Stimulated activated CD4-positive, alpha-beta T cell treated with anti-CD3 and anti-CD28 coated beads, TNF-alpha, amount 100 ng/mL, for 1 hour (primary cell): ENCODE data around the gene POLR2M.

Experiments
- DNase-seq, 3 donors: peaks; one replicate each; pipeline ENCODE4 v3.0.0-alpha.2; 2020; ENCODE audit warnings: low read depth in 3 of 3, low spot score in 1 of 3

The POLR2M gene

GRCh38 chr15:57706405-57707209, at the start of gene POLR2M:
POLR2M (plus strand) TSS chr15:57706714; CDS start chr15:57706843, 129 bp downstream.
- peak; percentile 68 to 72 (median 70) for DNase-seq

- no peak for DNase-seq
These were observed 48.9 kb upstream of the POLR2M start for GRCh38 chr15:57657619-57658018.

DNA sequence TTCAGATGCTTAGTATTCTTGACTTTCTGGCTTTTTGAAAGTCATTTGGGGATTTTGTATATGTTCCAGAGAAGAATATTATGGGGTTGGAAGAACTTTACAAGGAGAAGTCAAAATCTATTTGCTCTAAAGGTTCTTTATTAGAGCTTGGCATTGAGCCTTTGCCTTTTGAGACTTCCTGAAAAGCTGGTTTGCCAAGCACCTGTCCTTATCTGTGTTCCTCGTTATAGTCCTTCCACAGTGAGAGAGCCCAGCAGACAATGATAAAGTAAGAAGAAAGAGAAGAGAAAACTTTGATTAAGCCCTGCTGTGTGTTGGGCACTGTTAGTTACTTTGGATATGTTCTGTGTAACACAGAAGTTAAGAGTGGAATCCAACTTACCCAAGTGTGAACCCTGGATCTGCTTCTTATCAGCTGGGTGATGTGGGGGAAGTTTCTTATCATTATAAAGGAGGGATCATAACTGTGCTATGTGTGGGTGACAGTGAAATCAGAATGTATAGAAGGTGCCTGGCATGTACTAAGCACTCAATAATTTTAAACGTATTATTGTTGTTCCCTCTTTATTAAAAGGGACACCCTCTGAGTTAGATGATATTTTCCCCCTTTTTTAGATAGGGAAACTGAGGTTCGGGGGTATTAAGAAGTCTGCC, 44.3 kb upstream of the POLR2M start:
- no peak for DNase-seq

- no peak for DNase-seq
These were observed 43.7 kb upstream of the POLR2M start for GRCh38 chr15:57662802-57663201.

DNA sequence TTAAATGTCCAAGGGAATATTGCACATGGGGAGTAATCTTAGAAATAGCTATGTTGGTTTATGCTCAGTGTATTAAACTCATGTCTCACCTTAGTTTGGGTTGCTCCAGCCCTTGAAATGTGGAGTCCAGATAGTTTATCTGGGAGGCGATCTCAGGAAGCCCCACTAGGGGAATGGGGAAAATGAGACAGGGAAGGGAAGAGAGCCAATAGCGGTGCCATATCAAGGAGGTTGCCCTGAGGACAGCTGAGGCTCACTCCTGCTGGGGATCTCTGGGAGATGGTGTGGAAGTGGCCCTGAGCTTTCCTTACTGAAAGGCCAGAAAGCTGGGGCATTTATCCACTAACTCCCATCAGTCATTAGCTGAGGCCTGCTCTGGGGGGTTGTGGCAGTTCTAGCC, 43.3 kb upstream of the POLR2M start:
- DNase-seq, result no peak

- DNase-seq, result no peak
These were observed 41.3 kb upstream of the POLR2M start for GRCh38 chr15:57665194-57665593.

GRCh38 chr15:57665939-57666338, 40.6 kb upstream of the POLR2M start:
- DNase-seq, result no peak

DNA sequence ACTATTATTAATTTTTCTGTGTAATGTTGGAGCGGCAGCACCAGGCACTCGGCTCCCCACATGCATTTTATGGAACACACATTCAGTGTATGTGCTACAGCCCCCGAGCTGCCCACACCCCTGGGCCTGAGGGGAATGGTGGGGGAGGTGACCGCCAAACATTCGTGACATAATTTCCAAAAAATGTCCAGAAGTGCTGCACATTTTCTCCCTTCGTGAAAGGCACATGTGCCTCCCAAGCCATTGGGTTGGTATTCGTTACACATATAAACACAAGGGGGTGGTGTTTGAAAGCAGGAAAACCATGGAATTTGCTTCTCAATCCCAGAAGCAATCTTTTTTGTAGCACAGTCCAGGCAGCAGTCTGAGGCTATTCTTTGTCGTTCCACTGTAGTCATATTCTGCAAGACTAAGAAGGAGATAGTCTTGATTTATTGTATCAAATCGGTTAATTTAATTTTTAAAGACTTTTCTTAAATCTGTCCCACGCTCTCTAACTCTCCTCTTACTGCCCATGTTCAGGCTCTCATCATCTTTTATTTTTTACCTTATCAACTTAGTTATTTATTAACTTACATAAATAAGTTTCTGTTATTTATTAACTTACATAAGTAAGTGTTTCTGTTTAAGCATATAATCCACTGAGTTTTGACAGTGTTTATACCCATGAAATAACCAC, 39.2 kb upstream of the POLR2M start:
- no peak for DNase-seq

- DNase-seq, result no peak
These were observed 38.5 kb upstream of the POLR2M start for GRCh38 chr15:57668016-57668415.

GRCh38 chr15:57671636-57672035, 34.9 kb upstream of the POLR2M start:
- DNase-seq, result no peak

DNA sequence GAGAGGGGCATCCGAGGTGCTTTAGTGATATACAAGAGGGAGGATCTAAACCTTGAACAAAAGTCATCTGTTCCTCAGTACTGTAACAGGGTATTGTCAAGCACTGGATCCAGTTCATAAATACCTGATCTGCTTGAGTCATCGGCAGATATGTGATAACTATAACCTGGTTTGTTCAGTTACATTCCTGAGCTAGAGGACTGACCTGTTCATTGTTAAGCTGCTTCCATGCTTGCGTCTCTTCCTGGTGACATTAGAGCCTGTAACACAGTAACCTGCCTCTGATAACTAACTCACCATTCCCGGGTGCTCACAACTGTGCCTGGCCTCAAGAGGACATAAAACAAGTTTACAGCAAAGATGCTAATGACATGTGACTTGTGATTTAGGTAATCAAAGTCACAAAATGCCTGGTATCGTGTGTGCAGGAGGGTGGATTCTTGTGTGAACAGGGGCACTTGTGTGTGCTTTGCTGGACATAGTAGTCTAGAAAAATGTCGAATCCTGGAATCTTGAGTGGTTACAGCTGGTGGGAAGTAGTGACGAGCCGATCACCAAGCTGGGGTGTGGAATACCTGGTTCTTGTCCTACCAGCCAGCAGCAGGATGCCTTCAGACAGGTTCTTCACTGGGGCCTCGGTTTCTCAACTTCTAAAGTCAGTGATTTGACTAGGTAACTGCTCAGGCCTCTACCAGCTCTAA, 30.9 kb upstream of the POLR2M start:
- DNase-seq, result no peak

GRCh38 chr15:57676585-57676984, 29.9 kb upstream of the POLR2M start:
- no peak for DNase-seq

- no peak for DNase-seq
These were observed 29.3 kb upstream of the POLR2M start for GRCh38 chr15:57677204-57677603.

- DNase-seq, result no peak
These were observed 26.5 kb upstream of the POLR2M start for GRCh38 chr15:57680021-57680420.

DNA sequence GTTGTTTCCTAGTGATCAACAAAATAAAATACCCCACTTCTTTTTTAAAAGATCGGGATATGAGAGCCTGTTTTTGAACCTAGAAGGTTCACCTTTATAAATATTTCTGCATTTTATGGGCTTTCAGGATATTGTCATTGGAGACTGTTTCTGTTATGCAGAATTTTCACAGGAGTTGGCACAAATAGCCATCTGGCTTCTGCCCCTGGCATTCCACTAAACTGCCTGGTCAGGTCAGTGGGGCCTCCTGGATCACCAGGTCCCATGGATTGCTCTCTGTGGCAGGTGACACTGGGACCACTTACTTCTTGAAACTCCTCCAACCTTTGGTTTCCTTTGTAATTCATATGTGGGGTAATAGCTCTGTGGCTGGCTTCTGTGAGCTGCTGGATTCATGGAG, 25.5 kb upstream of the POLR2M start:
- no peak for DNase-seq

- DNase-seq, result no peak
These were observed 23.0 kb upstream of the POLR2M start for GRCh38 chr15:57683481-57683880.

- DNase-seq, result no peak
These were observed 21.9 kb upstream of the POLR2M start for GRCh38 chr15:57684491-57685151.

DNA sequence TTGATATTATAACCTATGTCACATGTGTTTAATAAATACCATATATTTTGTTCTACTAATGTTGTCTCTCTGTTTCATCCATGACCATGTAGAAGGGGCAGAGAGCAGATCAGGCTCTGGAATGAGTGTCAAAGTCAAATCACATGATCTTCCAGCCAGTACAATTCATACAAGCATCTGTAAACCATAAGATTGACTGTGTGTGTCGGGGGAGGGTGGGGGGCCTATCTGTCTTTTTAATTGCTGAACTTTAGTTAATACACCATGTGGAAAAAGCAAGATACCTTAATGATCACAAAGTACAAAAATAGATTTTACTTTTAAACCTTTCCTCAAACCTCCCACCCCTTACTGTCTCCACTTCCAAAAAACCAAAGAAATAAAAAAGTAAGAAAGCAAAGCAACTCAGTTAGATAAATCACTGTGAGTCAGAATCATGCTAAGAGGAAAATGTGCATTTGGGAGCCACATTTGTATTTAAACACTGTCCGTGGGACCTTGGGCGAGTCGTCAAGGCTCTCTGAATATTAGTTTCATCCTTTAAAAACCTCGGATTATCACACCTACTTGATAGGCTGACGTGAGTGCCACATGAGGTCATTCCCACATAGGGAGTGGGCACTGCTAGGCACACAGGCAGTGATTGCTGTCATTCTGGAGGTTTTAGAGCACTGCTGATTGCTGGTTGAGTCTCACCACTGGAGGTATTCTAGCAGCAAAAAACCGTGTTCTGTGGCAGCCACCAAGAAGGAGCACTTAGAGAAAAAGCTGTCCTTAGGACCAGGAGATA, 21.0 kb upstream of the POLR2M start:
- DNase-seq, result no peak

DNA sequence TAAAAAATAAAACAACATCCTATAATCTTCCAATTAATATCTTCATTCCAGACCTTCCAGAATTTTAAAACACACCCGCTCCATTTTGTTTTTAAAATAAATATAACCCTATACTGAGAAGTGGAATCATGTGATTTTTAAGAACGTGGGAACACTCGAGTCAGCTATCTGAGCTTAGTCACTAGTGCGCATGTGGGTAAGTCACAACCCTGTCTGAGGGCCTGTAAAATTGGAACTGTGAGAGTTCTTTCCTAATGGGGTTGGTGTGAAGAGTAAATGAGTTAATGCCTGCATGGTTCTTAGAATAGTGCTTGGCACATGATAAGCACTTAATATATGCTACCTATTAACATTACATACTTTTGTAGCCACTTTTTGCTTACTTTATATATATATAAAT, 19.9 kb upstream of the POLR2M start:
- no peak for DNase-seq

GRCh38 chr15:57690341-57690966, 16.1 kb upstream of the POLR2M start:
- DNase-seq, result no peak
